Erythroblast (primary cell): ENCODE measurements around the gene DGKB.

ENCODE experiments used
- GATA1 ChIP-seq: IDR thresholded peaks from 2 replicates; pipeline ENCODE4 v1.6.1; 2011; ENCODE audit warnings: low read depth, mild to moderate bottlenecking, control low read depth, low read length, moderate library complexity
- POLR2A ChIP-seq: IDR thresholded peaks from 2 replicates; pipeline ENCODE4 v1.6.1; 2011; ENCODE audit warnings: mild to moderate bottlenecking, low read length

- TF ChIP-seq POLR2A (no peak), GATA1 (no peak)
Observed at GRCh38 chr7:14206121-14206520, 696.4 kb downstream of the DGKB start.
